Measurements from ENCODE around the gene HIPK4. TPM values are rescaled to one million over a fixed set of nuclear protein-coding genes. Genes with fewer than 3 reads are reported as not detected.

Gene HIPK4
- total RNA-seq, 4 donors from 2014 or later = 0.39 to 0.60 TPM; not detected in 2

GRCh38 chr19:40356681-40357595 lies 33.0 kb downstream of the HIPK4 start:
- H3K27me3 ChIP-seq = no peaks in the 10 kb centered on the region

GRCh38 chr19:40355975-40356680 lies 33.9 kb downstream of the HIPK4 start:
- no peak for TF ChIP-seq POLR2A (IDR thresholded peaks at IDR 0.05)
- TF ChIP-seq, protein P1, sequence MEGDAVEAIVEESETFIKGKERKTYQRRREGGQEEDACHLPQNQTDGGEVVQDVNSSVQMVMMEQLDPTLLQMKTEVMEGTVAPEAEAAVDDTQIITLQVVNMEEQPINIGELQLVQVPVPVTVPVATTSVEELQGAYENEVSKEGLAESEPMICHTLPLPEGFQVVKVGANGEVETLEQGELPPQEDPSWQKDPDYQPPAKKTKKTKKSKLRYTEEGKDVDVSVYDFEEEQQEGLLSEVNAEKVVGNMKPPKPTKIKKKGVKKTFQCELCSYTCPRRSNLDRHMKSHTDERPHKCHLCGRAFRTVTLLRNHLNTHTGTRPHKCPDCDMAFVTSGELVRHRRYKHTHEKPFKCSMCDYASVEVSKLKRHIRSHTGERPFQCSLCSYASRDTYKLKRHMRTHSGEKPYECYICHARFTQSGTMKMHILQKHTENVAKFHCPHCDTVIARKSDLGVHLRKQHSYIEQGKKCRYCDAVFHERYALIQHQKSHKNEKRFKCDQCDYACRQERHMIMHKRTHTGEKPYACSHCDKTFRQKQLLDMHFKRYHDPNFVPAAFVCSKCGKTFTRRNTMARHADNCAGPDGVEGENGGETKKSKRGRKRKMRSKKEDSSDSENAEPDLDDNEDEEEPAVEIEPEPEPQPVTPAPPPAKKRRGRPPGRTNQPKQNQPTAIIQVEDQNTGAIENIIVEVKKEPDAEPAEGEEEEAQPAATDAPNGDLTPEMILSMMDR (IDR thresholded peaks at IDR 0.05) = no peak
- TF ChIP-seq EP300 (IDR thresholded peaks at IDR 0.05) = no peak

More at GRCh38 chr19:40356681-40357595, 33.0 kb downstream of the HIPK4 start:
- 76% methylated on average over 6 of the region's 6 CpGs for whole genome bisulfite sequencing, 2 donors
- Histone ChIP-seq H3K4me3 (no peak overlapping the region), H3K9me3 (no peaks in the 10 kb centered on the region), H3K36me3 (peaks cover 0 to 32% (median 0%) of the 10 kb centered on the region in 3 donors), H3K27ac (no peak overlapping the region), H3K4me1 (peaks cover 0 to 10% (median 0%) of the 10 kb centered on the region in 4 donors)
- TF ChIP-seq POLR2A (IDR thresholded peaks at IDR 0.05) = no peak
- TF ChIP-seq EP300 (IDR thresholded peaks at IDR 0.05) = no peak
- TF ChIP-seq, protein P1 (IDR thresholded peaks at IDR 0.05) = no peak
- DNase-seq (ENCODE audit: low spot score in 2 of 2) = no peak

DNA sequence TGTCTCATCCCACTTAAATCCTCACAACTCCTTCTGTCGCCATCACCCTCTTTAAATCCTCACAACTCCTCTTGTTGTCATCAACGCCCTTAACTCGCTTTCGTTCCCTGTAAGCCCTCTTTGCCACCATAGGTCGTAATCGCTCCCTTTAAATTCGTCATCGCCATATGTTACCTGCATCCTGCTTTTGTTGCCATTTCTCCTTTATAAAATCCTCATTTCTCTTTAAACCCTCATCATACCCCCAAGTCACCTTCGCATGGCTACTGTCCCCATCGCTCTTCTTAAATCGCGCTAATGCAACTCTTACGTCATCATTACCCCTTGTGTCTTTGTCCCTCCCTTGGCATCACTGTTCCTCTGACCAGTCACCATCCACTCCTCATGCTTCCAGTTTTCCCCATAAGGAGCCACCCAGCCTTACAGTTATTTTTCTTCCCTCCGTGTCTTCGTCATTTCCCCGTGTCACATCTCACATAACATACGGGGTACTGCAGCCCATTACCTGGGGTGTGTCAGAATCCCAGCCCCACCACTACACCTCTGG lies 40.9 kb downstream of the HIPK4 start:
- Histone ChIP-seq H3K27me3 (no peaks in the 10 kb centered on the region), H3K36me3 (peaks cover 0 to 10% (median 0%) of the 10 kb centered on the region in 3 donors), H3K9me3 (no peaks in the 10 kb centered on the region), H3K27ac (peak overlapping the region; percentile 70 to 89 (median 75)), H3K4me3 (peak overlapping the region; percentile 66 to 88 (median 68)), H3K4me1 (peaks cover 0 to 28% (median 11%) of the 10 kb centered on the region in 4 donors)
- 19 to 21% methylated on average over 17 of the region's 17 CpGs for WGBS, 2 donors
- no peak for TF ChIP-seq EP300 (IDR thresholded peaks at IDR 0.05)
- no peak for TF ChIP-seq POLR2A (IDR thresholded peaks at IDR 0.05)
- TF ChIP-seq, protein P1 (IDR thresholded peaks at IDR 0.05) = no peak
- peak in 1 of 2 donors; percentile 19 for DNase-seq (ENCODE audit: low spot score in 2 of 2)

More at GRCh38 chr19:40355975-40356680, 33.9 kb downstream of the HIPK4 start:
- no peak overlapping the region for H3K27ac ChIP-seq
- H3K9me3 ChIP-seq = no peaks in the 10 kb centered on the region
- H3K27me3 ChIP-seq = no peaks in the 10 kb centered on the region
- whole genome bisulfite sequencing, 2 donors = 85 to 88% methylated on average over 9 of the region's 9 CpGs
- DNase-seq (ENCODE audit: low spot score in 2 of 2) = no peak
- no peak overlapping the region for H3K4me3 ChIP-seq
- peaks cover 0 to 10% (median 0%) of the 10 kb centered on the region in 4 donors for H3K4me1 ChIP-seq
- peaks cover 0 to 32% (median 0%) of the 10 kb centered on the region in 3 donors for H3K36me3 ChIP-seq

- TF ChIP-seq, protein P1 (IDR thresholded peaks at IDR 0.05) = peak in 2 of 5 experiments; percentile 33 to 51
- TF ChIP-seq POLR2A (IDR thresholded peaks at IDR 0.05) (peak; percentile 65 to 81), EP300 (IDR thresholded peaks at IDR 0.05) (peak; percentile 96 to 98)
- Histone ChIP-seq H3K27ac (peak within 1 kb of the TSS; percentile 70 to 89 (median 76)), H3K36me3 (peaks cover 0 to 4% (median 0%) of the 10 kb centered on the region in 3 donors), H3K4me1 (peaks cover 0 to 28% (median 11%) of the 10 kb centered on the region in 4 donors), H3K9me3 (no peaks in the 10 kb centered on the region), H3K27me3 (no peaks in the 10 kb centered on the region), H3K4me3 (peak within 1 kb of the TSS; percentile 66 to 88 (median 68))
- DNase-seq (ENCODE audit: low spot score in 2 of 2) = peak; percentile 97 to 99
- 1% methylated on average over 43 to 45 of the region's 77 CpGs for WGBS, 2 donors
These were observed 41.7 kb downstream of the HIPK4 start, which contains the start of the genes C19orf47 and PLD3 for GRCh38 chr19:40348125-40348913. Gene C19orf47, minus strand, starts transcription at chr19:40348397. Its CDS starts 6,540 bp downstream, at chr19:40341857. Gene PLD3, plus strand, starts transcription at chr19:40348695. Its CDS starts 17,789 bp downstream, at chr19:40366484.
